ENCODE results near the gene ATF2. TPM values are rescaled to one million over a fixed set of nuclear protein-coding genes. Genes with fewer than 3 reads are reported as not detected.

ATF2 gene
- total RNA-seq, 4 donors from 2014 or later, result 49.3 to 66.8 (median 54.7) TPM

GRCh38 chr2:175030380-175031271, 137.4 kb downstream of the ATF2 start:
- no peak for TF ChIP-seq CTCF (IDR thresholded peaks at IDR 0.05)
- ATAC-seq (ENCODE audit: low FRiP score) (no peak), DNase-seq (ENCODE audit: low spot score) (no peak)

- DNase-seq (ENCODE audit: low spot score) (no peak), ATAC-seq (ENCODE audit: low FRiP score) (no peak)
- TF ChIP-seq CTCF (IDR thresholded peaks at IDR 0.05), result no peak
These were observed 140.2 kb downstream of the ATF2 start for GRCh38 chr2:175027755-175028154.

GRCh38 chr2:175026385-175026784, 141.6 kb downstream of the ATF2 start:
- no peak for TF ChIP-seq CTCF (IDR thresholded peaks at IDR 0.05)
- DNase-seq (ENCODE audit: low spot score) (no peak), ATAC-seq (ENCODE audit: low FRiP score) (no peak)

- no peak for ATAC-seq (ENCODE audit: low FRiP score)
- TF ChIP-seq CTCF (IDR thresholded peaks at IDR 0.05), result no peak
- no peak for DNase-seq (ENCODE audit: low spot score)
These were observed 142.1 kb downstream of the ATF2 start for GRCh38 chr2:175025946-175026345.

- no peak for TF ChIP-seq CTCF (IDR thresholded peaks at IDR 0.05)
- no peak for DNase-seq (ENCODE audit: low spot score)
- ATAC-seq (ENCODE audit: low FRiP score), result no peak
These were observed 142.8 kb downstream of the ATF2 start for GRCh38 chr2:175025233-175025632.

GRCh38 chr2:175022923-175023322, 145.1 kb downstream of the ATF2 start:
- ATAC-seq (ENCODE audit: low FRiP score) (no peak), DNase-seq (ENCODE audit: low spot score) (no peak)
- TF ChIP-seq CTCF (IDR thresholded peaks at IDR 0.05), result no peak

Small RNA genes lying within 50 kb of the gene (small RNA-seq; reads per million reads assigned to genes)
- gene MIR933 (not detected), gene RF02271 (not detected), gene RNU6-1290P (not detected), gene RNU6-763P (not detected)

Other genes starting within 250 kb of the ATF2 start
- gene CHN1, start 162.8 kb downstream of the ATF2 start, total RNA-seq, result 10 to 100 TPM in 1 of 4 donors, 1 to 10 TPM in 3; 6.4 to 23.8 (median 8.7) TPM
- 100 to 1,000 TPM; 111 to 259 (median 178) TPM for gene ATP5MC3, start 13.5 kb upstream of the ATF2 start, total RNA-seq

Data from omental fat pad (tissue), 4 donors.